GM12878 (cell line): Measurements from ENCODE around the gene GON4L. TPM values are rescaled to one million over a fixed set of nuclear protein-coding genes. Genes with fewer than 3 reads are reported as not detected.
A peak's percentile ranks its signal among the peaks of the same experiment; 100 is the strongest.

Experiments
- CUX1 ChIP-seq: IDR thresholded peaks from 2 replicates; pipeline ENCODE4 v1.6.1; 2012; ENCODE audit warnings: improper control_type of control experiment, low read depth, low read length; ENCODE audit not compliant: insufficient replicate concordance
- E2F4 ChIP-seq: IDR thresholded peaks from 2 replicates; pipeline ENCODE4 v1.6.1; 2012; ENCODE audit warnings: low read depth, low read length, improper control_type of control experiment
- E4F1 ChIP-seq: fragments of 450-650 bp; IDR thresholded peaks from 2 replicates; pipeline ENCODE4 v1.6.1; 2018; ENCODE audit warnings: borderline replicate concordance, mild to moderate bottlenecking; ENCODE audit not compliant: partially characterized antibody
- EGR1 ChIP-seq, 2 experiments: IDR thresholded peaks; 1 replicate in 1 of 2; 2 replicates in 1 of 2; pipeline ENCODE4 v1.6.1; 2011 to 2012; ENCODE audit warnings: low read depth in 2 of 2, low read length in 2 of 2, borderline replicate concordance in 1 of 2, mild to moderate bottlenecking in 1 of 2, moderate library complexity in 1 of 2
- ELK1 ChIP-seq: IDR thresholded peaks from 2 replicates; pipeline ENCODE4 v1.6.1; 2012; ENCODE audit warnings: low read depth, low read length, improper control_type of control experiment
- HDGF ChIP-seq: fragments of 450-650 bp; IDR thresholded peaks from 2 replicates; pipeline ENCODE4 v1.6.1; 2016; ENCODE audit warnings: antibody characterized with exemption
- MEF2A ChIP-seq: IDR thresholded peaks from 2 replicates; pipeline ENCODE4 v1.6.1; 2011; ENCODE audit warnings: low read depth, mild to moderate bottlenecking, low read length, moderate library complexity; ENCODE audit not compliant: insufficient read depth
- MTA3 ChIP-seq: IDR thresholded peaks from 2 replicates; pipeline ENCODE4 v1.6.1; 2012; ENCODE audit warnings: low read length, inconsistent platforms, borderline replicate concordance
- NR2C1 ChIP-seq: fragments of 450-650 bp; IDR thresholded peaks from 2 replicates; pipeline ENCODE4 v1.6.1; 2017; ENCODE audit warnings: antibody characterized with exemption, mild to moderate bottlenecking, moderate library complexity
- RUNX3 ChIP-seq: IDR thresholded peaks from 2 replicates; pipeline ENCODE4 v1.6.1; 2012; ENCODE audit warnings: low read length, inconsistent platforms
- SMAD1 ChIP-seq: fragments of 450-650 bp; IDR thresholded peaks from 2 replicates; pipeline ENCODE4 v1.6.1; 2018; ENCODE audit warnings: mild to moderate bottlenecking, low read depth; ENCODE audit not compliant: partially characterized antibody
- SMC3 ChIP-seq: IDR thresholded peaks from 2 replicates; pipeline ENCODE4 v1.6.1; 2011; ENCODE audit warnings: low read length, improper control_type of control experiment, borderline replicate concordance
- ZZZ3 ChIP-seq: IDR thresholded peaks from 2 replicates; pipeline ENCODE4 v1.6.1; 2011; ENCODE audit warnings: low read depth; ENCODE audit not compliant: control insufficient read depth, insufficient read length
- polyA plus RNA-seq, 11 experiments: library from polyadenylated mRNA; depleted of rRNA in 4 of 11; unstranded in 6 of 11; stranded (reverse) in 5 of 11; fragments of >200 nt; fragmentation: Nextera tagmentation in 4 of 11; fragmentation: Illumina TruSeq in 1 of 11; extraction: Ambion mirVana in 4 of 11; extraction: Trizol in 1 of 11; gene quantifications; 1 replicate in 1 of 11; 2 replicates in 10 of 11; pipeline versions ENCODE4 v1.2.1 to v1.2.3, GENCODE V29; 2011 to 2016; ENCODE audit warnings: inconsistent platforms in 2 of 11, missing spikeins in 2 of 11, low read depth in 1 of 11
- total RNA-seq, 4 experiments: library from RNA; depleted of rRNA in 3 of 4; stranded (reverse); fragments of >200 nt in 3 of 4; fragmentation: Illumina TruSeq in 1 of 4; extraction: Trizol in 1 of 4; gene quantifications; 2 replicates each; pipeline versions ENCODE4 v1.2.1 to v1.2.3, GENCODE V29; 2013 to 2021
- TF ChIP-seq, protein P1 (sequence below): IDR thresholded peaks from 2 replicates; pipeline ENCODE4 v1.6.1; 2011; ENCODE audit warnings: borderline replicate concordance, low read depth, mild to moderate bottlenecking, moderate library complexity, low read length; ENCODE audit not compliant: insufficient read depth, poor library complexity, severe bottlenecking

Gene GON4L
- total and polyA plus RNA-seq, 10 of the 15 experiments (the other 5 are each of a cell fraction or from before 2014, with no cell fraction given): 17.7 to 40.7 (median 28.0) TPM

DNA sequence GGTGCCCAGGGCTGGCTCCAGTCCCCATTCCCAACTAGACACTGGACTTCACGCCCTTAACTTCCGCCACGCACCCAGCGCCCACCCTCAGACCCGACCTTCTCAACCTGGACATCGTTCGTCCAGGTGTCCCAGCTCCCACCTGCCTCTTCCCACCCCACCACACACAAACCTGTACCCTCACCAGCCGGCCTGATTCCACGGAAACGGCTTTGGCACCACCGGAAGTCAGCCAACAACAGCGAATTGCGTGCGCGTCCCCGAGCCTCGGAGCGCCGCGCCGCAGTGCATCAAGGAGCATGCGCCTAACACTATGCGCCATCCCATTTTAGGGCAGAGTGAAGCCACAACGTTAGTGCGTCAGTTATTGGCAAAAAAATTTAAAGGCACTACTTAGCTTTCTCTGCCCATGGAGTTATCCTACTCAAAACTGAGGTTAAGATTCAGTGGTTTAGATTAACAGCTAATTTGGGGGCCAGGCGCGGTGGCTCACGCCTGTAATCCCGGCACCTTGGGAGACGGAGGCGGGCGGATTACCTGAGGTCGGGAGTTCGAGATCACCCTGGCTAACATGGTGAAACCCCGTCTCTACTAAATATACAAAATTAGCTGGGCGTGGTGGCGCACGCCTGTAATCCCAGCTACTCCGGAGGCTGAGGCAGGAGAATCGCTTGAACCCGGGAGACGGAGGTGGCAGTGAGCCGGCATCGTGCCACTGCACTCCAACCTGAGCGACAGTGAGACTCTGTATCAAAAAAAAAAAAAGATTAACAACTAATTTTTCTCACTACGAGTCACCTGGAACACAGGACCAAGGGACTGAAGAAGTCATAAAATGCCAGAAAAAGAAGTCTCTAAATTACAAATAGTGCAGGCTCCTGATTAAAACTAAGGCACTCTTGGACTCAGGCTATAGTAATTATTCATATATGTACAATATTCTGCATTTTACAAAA, at the start of gene GON4L (continued):
- TF ChIP-seq E4F1 (peak; percentile 68), ELK1 (peak; percentile 87), MEF2A (no peak), ZZZ3 (no peak), MTA3 (no peak), E2F4 (no peak), SMAD1 (peak; percentile 58), HDGF (peak; percentile 98), RUNX3 (no peak), SMC3 (no peak), NR2C1 (no peak), EGR1 (IDR thresholded peaks at IDR 0.05; ENCODE audit: borderline replicate concordance in 1 of 2, low read depth in 2 of 2, low read length in 2 of 2) (peak in 1 of 2 experiments; percentile 80; a peak in 1 of 3 replicates), CUX1 (no peak)
- TF ChIP-seq, protein P1, sequence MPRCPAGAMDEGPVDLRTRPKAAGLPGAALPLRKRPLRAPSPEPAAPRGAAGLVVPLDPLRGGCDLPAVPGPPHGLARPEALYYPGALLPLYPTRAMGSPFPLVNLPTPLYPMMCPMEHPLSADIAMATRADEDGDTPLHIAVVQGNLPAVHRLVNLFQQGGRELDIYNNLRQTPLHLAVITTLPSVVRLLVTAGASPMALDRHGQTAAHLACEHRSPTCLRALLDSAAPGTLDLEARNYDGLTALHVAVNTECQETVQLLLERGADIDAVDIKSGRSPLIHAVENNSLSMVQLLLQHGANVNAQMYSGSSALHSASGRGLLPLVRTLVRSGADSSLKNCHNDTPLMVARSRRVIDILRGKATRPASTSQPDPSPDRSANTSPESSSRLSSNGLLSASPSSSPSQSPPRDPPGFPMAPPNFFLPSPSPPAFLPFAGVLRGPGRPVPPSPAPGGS: no peak
